Epidermal melanocyte (primary cell): Measurements from ENCODE around the gene NFATC2.
A peak's percentile ranks its signal among the peaks of the same experiment; 100 is the strongest.
"Not testable (repeated sequence)": the region's sequence is repeated elsewhere in the genome, so short reads cannot be mapped to it uniquely, and the experiment has no call there.

Experiments used
- DNase-seq: peaks from one replicate; pipeline ENCODE4 v3.0.0; 2011; ENCODE audit warnings: low spot score; ENCODE audit not compliant: insufficient read length

Gene NFATC2

GRCh38 chr20:51540580-51540979 is 1.9 kb downstream of the NFATC2 start:
- DNase-seq = no peak

GRCh38 chr20:51540074-51540473 is 2.4 kb downstream of the NFATC2 start:
- DNase-seq = not testable (repeated sequence)

GRCh38 chr20:51536116-51537069 is 6.1 kb downstream of the NFATC2 start:
- DNase-seq = no peak

- no peak for DNase-seq
Measured at GRCh38 chr20:51535674-51536073, 6.8 kb downstream of the NFATC2 start.

- no peak for DNase-seq
Measured at GRCh38 chr20:51535075-51535386, 7.5 kb downstream of the NFATC2 start.

- no peak for DNase-seq
Measured at GRCh38 chr20:51533291-51534172, 9.0 kb downstream of the NFATC2 start.

GRCh38 chr20:51532577-51533191 is 9.8 kb downstream of the NFATC2 start:
- DNase-seq = no peak

GRCh38 chr20:51531712-51532456 is 10.6 kb downstream of the NFATC2 start:
- DNase-seq = no peak

GRCh38 chr20:51531141-51531710 is 11.3 kb downstream of the NFATC2 start:
- no peak for DNase-seq

- no peak for DNase-seq
Measured at GRCh38 chr20:51529758-51530157, 12.8 kb downstream of the NFATC2 start.

- DNase-seq = peak; percentile 86
Measured at GRCh38 chr20:51529081-51529681, 13.3 kb downstream of the NFATC2 start.

GRCh38 chr20:51528263-51529027 is 14.1 kb downstream of the NFATC2 start:
- DNase-seq = no peak

GRCh38 chr20:51526754-51527153 is 15.8 kb downstream of the NFATC2 start:
- no peak for DNase-seq

- DNase-seq = no peak
Measured at GRCh38 chr20:51526106-51526470, 16.4 kb downstream of the NFATC2 start.

- DNase-seq = no peak
Measured at GRCh38 chr20:51525241-51526105, 17.0 kb downstream of the NFATC2 start.

GRCh38 chr20:51523276-51524013 is 19.1 kb downstream of the NFATC2 start:
- no peak for DNase-seq

- DNase-seq = no peak
Measured at GRCh38 chr20:51522207-51522606, 20.3 kb downstream of the NFATC2 start.

- DNase-seq = no peak
Measured at GRCh38 chr20:51517839-51518238, 24.7 kb downstream of the NFATC2 start.
